HepG2 (cell line): ENCODE measurements around the gene AP3D1. TPM values are rescaled to one million over a fixed set of nuclear protein-coding genes. Genes with fewer than 3 reads are reported as not detected.

Experiments used
- ARNTL ChIP-seq: sonication (generic); formaldehyde crosslinking; IDR thresholded peaks from 2 replicates; pipeline ENCODE4 v1.4.0; 2020; ENCODE audit warnings: mild to moderate bottlenecking, missing genetic modification reagents
- FOXC1 ChIP-seq: sonication (generic); formaldehyde crosslinking; IDR thresholded peaks from 2 replicates; pipeline ENCODE4 v1.8.0; 2022; ENCODE audit warnings: mild to moderate bottlenecking, missing genetic modification reagents, borderline replicate concordance
- GMEB1 ChIP-seq: sonication (generic); formaldehyde crosslinking; IDR thresholded peaks from 2 replicates; pipeline ENCODE4 v1.5.1; 2020; ENCODE audit warnings: missing genetic modification reagents, mild to moderate bottlenecking, borderline replicate concordance
- HDAC2 ChIP-seq: sonication (generic); formaldehyde crosslinking; IDR thresholded peaks from 2 replicates; pipeline ENCODE4 v1.4.0; 2020; ENCODE audit warnings: missing genetic modification reagents
- IRF9 ChIP-seq: sonication (generic); formaldehyde crosslinking; IDR thresholded peaks from 2 replicates; pipeline ENCODE4 v1.8.0; 2022; ENCODE audit warnings: missing genetic modification reagents, mild to moderate bottlenecking, borderline replicate concordance
- KAT2B ChIP-seq: fragments of 150-350 bp; IDR thresholded peaks from 2 replicates; pipeline ENCODE4 v1.6.1; 2014; ENCODE audit warnings: low read depth, low read length, borderline replicate concordance
- KLF16 ChIP-seq, 2 experiments: sonication (generic) in 1 of 2; formaldehyde crosslinking in 1 of 2; IDR thresholded peaks; 2 replicates each; pipeline versions ENCODE4 v1.6.1 to v1.8.0; 2016 to 2023; ENCODE audit warnings: missing genetic modification reagents in 2 of 2, missing compliant biosample characterization in 1 of 2
- MAX ChIP-seq: IDR thresholded peaks from 2 replicates; pipeline ENCODE4 v1.6.1; 2012; ENCODE audit warnings: inconsistent platforms
- MEIS1 ChIP-seq: sonication (generic); formaldehyde crosslinking; IDR thresholded peaks from 2 replicates; pipeline ENCODE4 v1.9.0; 2021; ENCODE audit warnings: mild to moderate bottlenecking, missing genetic modification reagents, moderate library complexity, borderline replicate concordance
- PHF21A ChIP-seq: sonication (generic); formaldehyde crosslinking; IDR thresholded peaks from 2 replicates; pipeline ENCODE4 v1.5.0; 2020; ENCODE audit warnings: mild to moderate bottlenecking, missing genetic modification reagents
- RCOR2 ChIP-seq: IDR thresholded peaks from 2 replicates; pipeline ENCODE4 v1.6.1; 2016; ENCODE audit warnings: missing biosample characterization, missing genetic modification reagents
- RXRA ChIP-seq: sonication (generic); formaldehyde crosslinking; IDR thresholded peaks from 2 replicates; pipeline ENCODE4 v1.5.1; 2020; ENCODE audit warnings: missing genetic modification reagents
- SAP130 ChIP-seq: IDR thresholded peaks from 2 replicates; pipeline ENCODE4 v1.6.1; 2016; ENCODE audit warnings: low read depth
- TERF1 ChIP-seq: sonication (generic); formaldehyde crosslinking; IDR thresholded peaks from 2 replicates; pipeline ENCODE4 v1.8.0; 2022; ENCODE audit warnings: mild to moderate bottlenecking, missing genetic modification reagents, moderate library complexity
- XRCC5 ChIP-seq: fragments of 200-400 bp; formaldehyde crosslinking; optimal IDR thresholded peaks from 2 replicates; pipeline ENCODE3; 2017; ENCODE audit warnings: mild to moderate bottlenecking, low read length
- ZBTB1 ChIP-seq: sonication (generic); formaldehyde crosslinking; IDR thresholded peaks from 2 replicates; pipeline ENCODE4 v1.4.0; 2020; ENCODE audit warnings: missing genetic modification reagents, borderline replicate concordance
- ZBTB46 ChIP-seq: sonication (generic); formaldehyde crosslinking; IDR thresholded peaks from 2 replicates; pipeline ENCODE4 v1.4.0; 2020; ENCODE audit warnings: mild to moderate bottlenecking, missing genetic modification reagents, borderline replicate concordance
- ZBTB7B ChIP-seq: sonication (generic); formaldehyde crosslinking; IDR thresholded peaks from 2 replicates; pipeline ENCODE4 v1.4.0; 2020; ENCODE audit warnings: missing genetic modification reagents
- ZIK1 ChIP-seq: sonication (generic); formaldehyde crosslinking; IDR thresholded peaks from 2 replicates; pipeline ENCODE4 v1.5.0; 2020; ENCODE audit warnings: mild to moderate bottlenecking, low read depth, missing genetic modification reagents, borderline replicate concordance
- ZNF121 ChIP-seq: sonication (generic); formaldehyde crosslinking; IDR thresholded peaks from 2 replicates; pipeline ENCODE4 v1.5.0; 2020; ENCODE audit warnings: mild to moderate bottlenecking, missing genetic modification reagents
- ZNF362 ChIP-seq: sonication (generic); formaldehyde crosslinking; IDR thresholded peaks from 2 replicates; pipeline ENCODE4 v1.4.0; 2020; ENCODE audit warnings: missing genetic modification reagents, mild to moderate bottlenecking, borderline replicate concordance
- ZNF746 ChIP-seq: sonication (generic); formaldehyde crosslinking; IDR thresholded peaks from 2 replicates; pipeline ENCODE4 v1.8.0; 2022; ENCODE audit warnings: mild to moderate bottlenecking, missing genetic modification reagents
- ZNF75D ChIP-seq: sonication (generic); formaldehyde crosslinking; IDR thresholded peaks from 2 replicates; pipeline ENCODE4 v1.8.1; 2023; ENCODE audit warnings: missing genetic modification reagents, mild to moderate bottlenecking, borderline replicate concordance
- ZNF772 ChIP-seq: sonication (generic); formaldehyde crosslinking; IDR thresholded peaks from 2 replicates; pipeline ENCODE4 v1.5.0; 2020; ENCODE audit warnings: mild to moderate bottlenecking, missing genetic modification reagents
- polyA plus RNA-seq, 8 experiments: library from polyadenylated mRNA; depleted of rRNA in 3 of 8; stranded (reverse) in 7 of 8; unstranded in 1 of 8; fragments of >200 nt; fragmentation: Illumina TruSeq in 4 of 8; extraction: Trizol in 4 of 8; gene quantifications; 2 replicates each; pipeline versions ENCODE4 v1.2.1 to v1.2.3, GENCODE V29; 2011 to 2016; ENCODE audit warnings: low read depth in 4 of 8, missing spikeins in 1 of 8, mixed read lengths in 1 of 8; ENCODE audit not compliant: insufficient read depth in 1 of 8
- total RNA-seq, 5 experiments: library from RNA; depleted of rRNA; stranded (reverse); fragments of >200 nt; fragmentation: Illumina TruSeq; extraction: Trizol; gene quantifications; 2 replicates each; pipeline ENCODE4 v1.2.3, GENCODE V29; 2016; ENCODE audit warnings: low read depth in 1 of 5

The AP3D1 gene
- total and polyA plus RNA-seq, 2 of the 13 experiments (the other 11 are each of a cell fraction or from before 2014, with no cell fraction given), result 68.0 to 82.6 TPM

GRCh38 chr19:2096034-2096479, 55.3 kb downstream of the AP3D1 start, which contains the start of gene MOB3A (continued):
- TF ChIP-seq ZNF75D (CRISPR knock-in tag) (no peak), FOXC1 (CRISPR knock-in tag) (no peak), HDAC2 (CRISPR knock-in tag) (no peak; the same call in 1 of the 2 replicates), KLF16 (CRISPR knock-in tag; IDR thresholded peaks at IDR 0.05) (peak in 1 of 2 experiments; percentile 79; a peak in 2 of 4 replicates), ZNF362 (CRISPR knock-in tag) (peak; percentile 47; the same call in 1 of the 2 replicates), ZBTB46 (CRISPR knock-in tag) (no peak), KAT2B (no peak), ZIK1 (CRISPR knock-in tag) (peak; percentile 78; the same call in 1 of the 2 replicates), ZNF772 (peak; percentile 53; the same call in 1 of the 2 replicates), ZNF121 (CRISPR knock-in tag) (no peak), IRF9 (CRISPR knock-in tag) (peak; percentile 89), RXRA (CRISPR knock-in tag) (0 out of 2 replicates have a peak, but pooled peaks have one; percentile 34), TERF1 (CRISPR knock-in tag) (no peak), ZBTB7B (peak; percentile 66), RCOR2 (peak; percentile 81; the same call in 1 of the 2 replicates), MEIS1 (CRISPR knock-in tag) (no peak), XRCC5 (peak; percentile 87), GMEB1 (peak; percentile 85), ZBTB1 (CRISPR knock-in tag) (no peak), ARNTL (peak; percentile 79), SAP130 (peak; percentile 92), ZNF746 (peak; percentile 63; the same call in 1 of the 2 replicates), PHF21A (CRISPR knock-in tag) (peak; percentile 92), MAX (peak; percentile 91)
